A673 (cell line): ENCODE measurements around the gene IER3.

Source experiments
- EZH2 ChIP-seq: fragments of 200-600 bp; sonication (generic); IDR thresholded peaks from 2 replicates; pipeline ENCODE4 v1.6.1; 2017; ENCODE audit warnings: borderline replicate concordance, low read depth, mild to moderate bottlenecking, mixed read lengths, antibody characterized with exemption, low read length; ENCODE audit not compliant: poor library complexity, severe bottlenecking
- TF ChIP-seq, protein P1 (sequence below): fragments of 300-800, 200-600 bp; sonication (generic); conservative IDR thresholded peaks from 2 replicates; pipeline ENCODE4 v1.5.1; 2017; ENCODE audit warnings: low read depth, mild to moderate bottlenecking, antibody characterized with exemption, low read length, moderate library complexity, mixed read lengths

DNA sequence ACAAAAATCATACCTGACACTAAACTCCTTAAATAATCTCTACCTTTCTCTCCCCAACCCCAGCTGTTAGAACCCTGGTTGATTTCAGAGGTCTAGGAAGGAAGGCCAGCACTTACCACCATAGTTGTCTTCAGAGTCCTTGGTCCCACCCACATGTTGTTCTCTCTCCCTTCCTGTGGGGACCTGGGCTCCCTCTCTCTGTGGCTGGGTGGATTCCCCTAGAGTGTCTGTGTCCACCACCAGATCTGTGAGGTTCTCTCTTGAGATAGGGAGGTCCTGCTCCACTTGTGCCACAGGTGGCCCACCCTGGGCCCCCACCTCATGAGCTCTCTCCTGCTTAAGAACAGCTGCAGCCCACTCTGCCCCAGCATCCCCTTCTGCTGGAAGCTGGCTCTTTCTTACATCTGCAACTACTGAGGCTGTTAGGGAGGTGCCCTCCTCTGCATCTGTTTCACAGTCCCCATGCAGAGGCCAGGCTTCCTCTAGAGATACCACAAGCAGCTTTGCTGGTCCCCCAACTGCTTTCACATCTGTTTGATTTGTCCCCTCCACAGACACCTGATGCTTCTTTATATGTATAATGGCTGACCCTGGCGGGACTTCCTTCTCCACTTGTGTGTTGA is 32.5 kb downstream of the IER3 start:
- TF ChIP-seq, protein P1, sequence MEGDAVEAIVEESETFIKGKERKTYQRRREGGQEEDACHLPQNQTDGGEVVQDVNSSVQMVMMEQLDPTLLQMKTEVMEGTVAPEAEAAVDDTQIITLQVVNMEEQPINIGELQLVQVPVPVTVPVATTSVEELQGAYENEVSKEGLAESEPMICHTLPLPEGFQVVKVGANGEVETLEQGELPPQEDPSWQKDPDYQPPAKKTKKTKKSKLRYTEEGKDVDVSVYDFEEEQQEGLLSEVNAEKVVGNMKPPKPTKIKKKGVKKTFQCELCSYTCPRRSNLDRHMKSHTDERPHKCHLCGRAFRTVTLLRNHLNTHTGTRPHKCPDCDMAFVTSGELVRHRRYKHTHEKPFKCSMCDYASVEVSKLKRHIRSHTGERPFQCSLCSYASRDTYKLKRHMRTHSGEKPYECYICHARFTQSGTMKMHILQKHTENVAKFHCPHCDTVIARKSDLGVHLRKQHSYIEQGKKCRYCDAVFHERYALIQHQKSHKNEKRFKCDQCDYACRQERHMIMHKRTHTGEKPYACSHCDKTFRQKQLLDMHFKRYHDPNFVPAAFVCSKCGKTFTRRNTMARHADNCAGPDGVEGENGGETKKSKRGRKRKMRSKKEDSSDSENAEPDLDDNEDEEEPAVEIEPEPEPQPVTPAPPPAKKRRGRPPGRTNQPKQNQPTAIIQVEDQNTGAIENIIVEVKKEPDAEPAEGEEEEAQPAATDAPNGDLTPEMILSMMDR = no peak
- no peak for TF ChIP-seq EZH2
